Fibroblast of skin of right quadriceps (primary cell): Measurements from ENCODE around the gene AMT.
A peak's percentile ranks its signal among the peaks of the same experiment; 100 is the strongest.
"Not testable (repeated sequence)": the region's sequence is repeated elsewhere in the genome, so short reads cannot be mapped to it uniquely, and the experiment has no call there.

Source experiments
- DNase-seq: peaks from one replicate; pipeline ENCODE4 v3.0.0-alpha.2; 2013

AMT gene

DNA sequence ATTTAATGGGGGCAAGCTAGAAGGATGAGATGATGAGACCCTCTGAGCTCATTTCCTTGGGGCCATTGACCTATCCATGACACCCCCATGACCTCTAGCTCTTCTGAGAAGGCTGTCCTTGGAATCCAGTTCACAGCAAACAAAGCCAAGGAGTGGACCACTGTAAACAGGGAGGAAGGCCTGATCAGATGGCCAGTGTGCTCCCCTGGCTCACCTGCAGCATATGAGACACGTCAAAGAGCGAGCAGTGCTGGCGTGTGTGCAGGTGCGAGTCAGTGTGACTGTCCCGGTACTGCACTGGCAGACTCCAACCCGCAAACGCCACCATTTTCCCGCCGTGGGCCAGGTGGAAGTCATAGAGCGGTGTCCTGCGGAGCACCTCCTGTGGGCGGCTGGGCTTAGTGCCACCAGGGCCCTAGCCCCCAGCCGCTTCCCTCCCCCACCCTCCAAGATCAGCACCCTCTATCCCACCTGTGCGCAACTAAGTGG is 339 bp downstream of the AMT start:
- no peak for DNase-seq

GRCh38 chr3:49417516-49418120 is 4.7 kb downstream of the AMT start:
- DNase-seq = no peak

DNA sequence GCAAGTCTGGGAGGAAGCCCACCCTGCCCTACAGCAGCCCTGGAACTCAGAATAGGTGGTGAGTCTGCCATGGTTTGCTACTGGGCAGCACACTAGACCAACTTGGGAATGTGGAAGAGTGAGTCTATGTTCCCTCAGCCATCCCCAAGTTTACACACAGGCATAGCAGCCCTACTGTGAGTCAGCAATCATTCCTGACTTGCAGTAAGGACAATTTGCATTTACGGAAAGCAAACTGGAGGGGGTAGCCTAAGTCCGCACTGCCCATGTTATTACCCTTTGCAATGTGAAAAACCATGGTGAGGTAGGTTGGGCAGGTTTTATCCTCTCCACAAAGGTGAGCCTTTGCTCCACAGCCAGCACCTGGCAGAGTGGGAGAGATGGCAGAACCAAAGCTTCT is 5.4 kb downstream of the AMT start:
- DNase-seq = no peak

DNA sequence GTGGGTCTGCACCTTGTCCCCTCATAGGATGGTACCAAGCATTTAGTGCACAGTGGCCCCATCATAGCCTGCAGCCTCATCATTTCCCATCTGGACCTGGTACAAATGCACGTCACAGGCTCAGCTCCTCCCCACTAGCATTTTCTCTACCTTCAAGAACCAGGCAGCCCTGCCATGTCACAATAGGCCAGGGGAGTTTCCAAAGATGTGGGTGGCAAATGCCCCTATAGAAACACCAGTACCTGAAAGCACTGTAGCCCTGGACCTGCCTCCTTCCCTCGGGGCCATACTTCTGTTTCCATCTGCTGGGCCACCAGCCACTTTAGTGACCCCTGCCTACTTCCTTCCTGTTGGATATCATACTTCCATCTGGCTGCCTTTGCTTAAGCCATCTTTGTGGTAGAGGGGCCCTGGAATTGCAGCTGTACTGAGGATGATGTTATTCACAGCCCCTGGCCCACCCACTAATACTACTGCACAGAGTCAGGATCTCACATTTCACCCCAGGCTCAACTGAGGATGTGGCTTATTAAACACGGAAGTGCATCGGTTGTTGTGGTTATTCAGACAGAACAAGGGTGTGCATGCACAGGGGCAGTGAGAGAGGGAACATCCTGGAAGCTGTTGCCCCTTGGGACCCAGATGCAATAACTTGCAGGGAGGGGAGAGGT is 6.2 kb downstream of the AMT start:
- DNase-seq = peak; percentile 16

- DNase-seq = no peak
Measured at GRCh38 chr3:49414753-49415152, 7.5 kb downstream of the AMT start.

GRCh38 chr3:49413338-49413734 is 8.9 kb downstream of the AMT start:
- no peak for DNase-seq

- no peak for DNase-seq
Measured at GRCh38 chr3:49412632-49413337, 9.5 kb downstream of the AMT start.

- DNase-seq = peak; percentile 100
Measured at GRCh38 chr3:49411968-49412631, 10.2 kb downstream of the AMT start, which contains the start of the genes RHOA and TCTA. Gene RHOA (minus strand): TSS chr3:49411976. CDS start chr3:49375589, 36,387 bp downstream. Gene TCTA (plus strand): TSS chr3:49412423. CDS start chr3:49412427, 4 bp downstream.

GRCh38 chr3:49411535-49411967 is 10.7 kb downstream of the AMT start:
- DNase-seq = no peak

DNA sequence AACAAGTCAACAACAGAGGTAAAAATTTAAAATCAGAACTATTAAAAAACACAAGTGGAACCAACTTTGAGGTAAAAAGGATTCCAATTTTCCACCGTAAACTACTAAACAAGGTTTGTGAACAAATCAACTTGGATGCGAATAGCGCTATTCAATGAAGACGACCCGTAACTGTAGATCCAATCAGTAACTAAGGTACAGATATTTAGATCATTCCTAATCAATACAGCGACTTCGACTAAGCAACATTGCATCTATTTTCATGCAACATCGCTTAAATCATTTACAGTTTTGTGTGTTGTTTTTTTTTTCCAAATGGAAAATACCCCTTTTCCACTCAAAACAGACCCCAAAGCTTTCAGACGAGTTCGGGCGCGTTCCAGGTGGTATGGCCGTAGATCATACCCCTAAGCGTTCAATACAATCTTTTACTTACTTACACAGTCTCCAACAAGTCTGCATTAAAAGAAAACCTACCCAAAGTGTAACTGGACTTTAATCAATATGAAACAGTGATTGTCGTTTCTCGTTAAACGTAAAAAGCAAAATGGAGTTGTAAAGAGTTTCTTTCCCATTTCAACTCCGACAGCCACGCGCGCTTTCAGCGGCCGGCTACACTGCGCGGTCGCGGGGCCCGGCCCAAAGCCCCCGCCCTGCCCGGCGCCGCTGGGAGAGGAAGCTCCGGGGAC is 11.3 kb downstream of the AMT start:
- no peak for DNase-seq

DNA sequence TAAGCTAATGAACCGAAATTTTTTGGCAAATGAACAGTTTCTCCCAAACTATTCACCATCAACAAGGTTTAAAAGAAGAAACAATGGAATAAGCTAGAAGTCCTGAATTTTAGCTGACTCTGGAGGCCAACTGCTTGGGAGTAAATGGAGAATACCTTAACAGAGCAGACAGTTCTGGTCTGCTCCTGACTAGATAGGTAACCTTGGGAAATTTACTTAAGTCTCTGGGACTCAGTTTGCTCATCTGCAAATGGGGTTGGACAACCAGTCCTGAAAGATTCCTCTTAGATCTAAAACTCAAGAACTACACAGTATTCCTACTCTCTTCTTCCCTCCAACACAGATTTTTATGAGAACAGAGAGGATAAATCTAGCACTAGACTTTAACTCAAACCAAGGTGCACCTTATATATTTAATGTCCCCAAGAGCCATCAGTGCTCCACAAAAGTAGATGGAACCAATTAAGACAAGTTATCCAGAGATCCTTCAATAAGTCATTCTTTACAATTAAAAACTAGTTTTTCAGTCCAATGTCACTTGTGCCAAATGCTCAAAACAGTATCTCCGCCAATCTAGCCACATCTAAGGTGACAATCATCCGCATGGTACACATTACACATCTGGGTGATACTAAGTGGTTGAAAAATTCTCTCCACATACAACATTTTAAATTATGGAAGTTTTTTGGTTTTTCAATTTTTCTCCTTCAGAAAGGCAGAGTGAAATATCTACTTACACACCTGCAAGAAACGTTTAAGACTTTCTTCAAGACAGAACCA is 12.0 kb downstream of the AMT start:
- no peak for DNase-seq

DNA sequence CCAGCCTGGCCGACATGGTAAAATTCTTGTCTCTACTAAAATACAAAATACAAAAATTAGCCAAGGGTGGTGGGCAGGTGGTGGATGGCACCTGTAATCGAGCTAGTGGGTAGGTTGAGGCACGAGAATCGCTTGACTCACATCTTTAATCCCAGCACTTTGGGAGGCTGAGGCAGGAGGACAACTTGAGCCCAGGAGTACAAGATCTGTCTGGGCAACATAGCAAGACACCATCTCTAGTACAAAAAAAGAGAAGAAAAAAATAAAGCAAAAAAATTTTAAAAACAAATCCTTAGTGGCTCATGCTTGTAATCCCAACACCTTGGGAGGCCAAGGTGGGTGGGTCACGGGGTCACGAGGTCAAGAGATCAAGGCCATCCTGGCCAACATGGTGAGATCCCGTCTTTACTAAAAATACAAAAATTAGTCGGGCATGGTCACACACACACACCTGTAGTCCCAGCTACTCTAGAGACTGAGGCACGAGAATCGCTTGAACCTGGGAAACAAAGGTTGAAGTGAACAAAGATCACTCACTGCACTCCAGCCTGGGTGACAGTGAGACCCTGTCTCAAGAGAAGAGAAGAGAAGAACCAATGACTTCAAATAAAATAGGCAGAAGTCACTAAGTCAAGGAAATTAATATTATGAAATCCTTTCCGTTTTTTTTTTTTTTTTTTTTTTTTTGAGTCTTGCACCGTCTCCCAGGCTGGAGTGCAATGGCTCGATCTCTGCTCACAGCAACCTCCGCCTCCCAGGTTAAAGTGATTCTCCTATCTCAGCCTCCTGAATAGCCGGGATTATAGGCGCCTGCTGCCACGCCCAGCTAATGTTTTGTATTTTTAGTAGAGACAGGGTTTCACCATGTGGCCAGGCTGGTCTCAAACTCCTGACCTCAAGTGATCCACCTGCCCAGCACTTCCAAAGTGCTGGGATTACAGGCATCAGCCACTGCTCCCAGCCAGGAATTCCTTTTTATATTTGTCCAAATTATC is 15.4 kb downstream of the AMT start:
- DNase-seq = no peak

DNA sequence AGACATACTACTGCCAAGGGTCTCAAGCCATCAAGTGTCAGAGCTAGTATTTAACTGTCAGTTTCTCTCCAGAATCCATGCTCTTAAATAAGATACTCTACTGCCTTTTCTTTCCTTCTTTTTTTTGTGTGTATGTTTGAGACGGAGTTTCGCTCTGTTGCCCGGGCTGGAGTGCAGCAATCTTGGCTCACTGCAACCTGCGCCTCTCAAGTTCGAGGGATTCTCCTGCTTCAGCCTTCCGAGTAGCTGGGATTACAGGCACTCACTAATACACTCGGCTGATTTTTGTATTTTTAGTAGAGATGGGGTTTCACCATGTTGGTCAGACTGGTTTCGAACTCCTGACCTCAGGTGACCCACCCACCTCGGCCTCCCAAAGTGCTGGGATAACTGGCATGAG is 16.7 kb downstream of the AMT start:
- DNase-seq = not testable (repeated sequence)

DNA sequence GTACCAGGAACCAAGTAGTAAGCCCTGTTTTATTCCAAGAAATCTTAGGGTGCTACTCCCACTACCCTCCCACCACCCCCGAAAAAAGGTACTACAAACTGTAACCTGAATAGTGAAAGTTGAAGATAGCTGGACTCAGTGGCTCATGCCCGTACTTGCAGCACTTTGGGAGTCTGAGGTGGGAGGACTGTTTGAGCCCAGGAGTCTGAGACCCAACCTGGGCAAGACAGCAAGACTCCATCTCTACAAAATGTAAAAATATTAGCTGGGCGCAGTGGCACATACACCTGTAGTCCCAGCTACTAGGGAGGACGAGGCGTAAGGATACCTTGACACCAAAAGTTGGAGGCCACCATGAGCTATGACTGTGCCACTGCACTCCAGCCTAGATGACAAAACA is 18.4 kb downstream of the AMT start:
- no peak for DNase-seq

DNA sequence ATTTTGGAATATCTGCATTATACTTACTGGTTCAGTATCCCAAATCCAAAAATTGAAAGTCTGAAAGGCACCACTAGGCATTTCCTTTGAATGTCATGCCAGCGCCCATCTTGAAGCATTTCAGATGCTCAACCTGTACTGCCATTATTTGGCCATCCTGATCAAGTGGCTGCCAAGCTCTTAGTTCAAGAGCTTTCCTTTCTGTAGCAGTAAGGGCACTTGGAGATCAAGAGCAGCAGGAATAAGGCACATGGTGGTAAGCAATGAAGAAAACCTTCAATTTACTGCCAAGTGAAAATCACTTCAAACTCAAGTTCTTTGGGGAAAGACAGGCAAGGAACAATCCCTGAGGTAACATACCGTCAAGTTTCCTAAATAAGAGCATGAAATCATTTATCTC is 20.5 kb downstream of the AMT start:
- DNase-seq = no peak

- no peak for DNase-seq
Measured at GRCh38 chr3:49399461-49399860, 22.8 kb downstream of the AMT start.

- DNase-seq = no peak
Measured at GRCh38 chr3:49397470-49397869, 24.8 kb downstream of the AMT start.

- not testable (repeated sequence) for DNase-seq
Measured at GRCh38 chr3:49391310-49391709, 31.0 kb downstream of the AMT start.

GRCh38 chr3:49389297-49389696 is 33.0 kb downstream of the AMT start:
- DNase-seq = no peak

GRCh38 chr3:49388289-49388820 is 33.9 kb downstream of the AMT start:
- DNase-seq = peak; percentile 8
